ENCODE data around the gene CTTNBP2.

Gene CTTNBP2

GRCh38 chr7:117665368-117665767, 207.9 kb downstream of the CTTNBP2 start:
- no peak for DNase-seq (ENCODE audit: low read depth)
- no peak overlapping the region for H3K4me3 ChIP-seq (ENCODE audit: control insufficient read depth, low read depth, low read length)
- no peak for TF ChIP-seq CTCF (conservative IDR thresholded peaks at IDR 0.05; ENCODE audit: control insufficient read depth, insufficient read depth, low read depth, low read length)

GRCh38 chr7:117664047-117664446, 209.2 kb downstream of the CTTNBP2 start:
- no peak for DNase-seq (ENCODE audit: low read depth)
- no peak for TF ChIP-seq CTCF (conservative IDR thresholded peaks at IDR 0.05; ENCODE audit: control insufficient read depth, insufficient read depth, low read depth, low read length)
- no peak overlapping the region for H3K4me3 ChIP-seq (ENCODE audit: control insufficient read depth, low read depth, low read length)

GRCh38 chr7:117661328-117661727, 211.9 kb downstream of the CTTNBP2 start:
- DNase-seq (ENCODE audit: low read depth), result no peak
- TF ChIP-seq CTCF (conservative IDR thresholded peaks at IDR 0.05; ENCODE audit: control insufficient read depth, insufficient read depth, low read depth, low read length), result no peak
- H3K4me3 ChIP-seq (ENCODE audit: control insufficient read depth, low read depth, low read length), result no peak overlapping the region
